Upper lobe of left lung (tissue), 6 donors: ENCODE data around the gene APBB1IP. TPM values are rescaled to one million over a fixed set of nuclear protein-coding genes. Genes with fewer than 3 reads are reported as not detected.
"Not testable (repeated sequence)": the region's sequence is repeated elsewhere in the genome, so short reads cannot be mapped to it uniquely, and the experiment has no call there.

Experiments used
- ATAC-seq, 2 donors: fragments of 200-7000 bp; cut with Tn5 transposase; one replicate each; pipeline ENCODE4 v1.9.1; 2022; ENCODE audit warnings: mild to moderate bottlenecking in 2 of 2, moderate library complexity in 2 of 2; ENCODE audit not compliant: low FRiP score in 2 of 2
- DNase-seq, 2 donors: peaks; one replicate each; pipeline ENCODE4 v3.0.0-alpha.2; 2019 to 2020
- H3K27ac ChIP-seq, 4 donors: fragments of 200-600 bp; sonication (generic); one replicate each; pipeline ENCODE4 v1.5.1; 2016 to 2019
- H3K27me3 ChIP-seq, 4 donors: fragments of 200-600 bp; sonication (generic); one replicate each; pipeline ENCODE4 v1.5.1; 2017 to 2019
- H3K36me3 ChIP-seq, 4 donors: fragments of 200-600 bp; sonication (generic); one replicate each; pipeline ENCODE4 v1.5.1; 2016 to 2019
- H3K4me1 ChIP-seq, 4 donors: fragments of 200-600 bp; sonication (generic); one replicate each; pipeline ENCODE4 v1.5.1; 2018 to 2019
- H3K4me3 ChIP-seq, 4 donors: fragments of 200-600 bp; sonication (generic); one replicate each; pipeline ENCODE4 v1.5.1; 2017 to 2019; ENCODE audit warnings: mild to moderate bottlenecking in 2 of 4, moderate library complexity in 1 of 4
- H3K9me3 ChIP-seq, 4 donors: fragments of 200-600 bp; sonication (generic); one replicate each; pipeline ENCODE4 v1.5.1; 2018 to 2019
- EP300 ChIP-seq, 4 donors: sonication (generic); formaldehyde crosslinking; IDR thresholded peaks; one replicate each; pipeline ENCODE4 v1.5.1; 2017; ENCODE audit warnings: antibody characterized with exemption in 4 of 4, control low read depth in 2 of 4
- POLR2A ChIP-seq, 4 donors: fragments of 450-650 bp; IDR thresholded peaks; one replicate each; pipeline ENCODE4 v1.5.1; 2016 to 2017; ENCODE audit warnings: antibody characterized with exemption in 4 of 4, mild to moderate bottlenecking in 2 of 4
- POLR2AphosphoS5 ChIP-seq, 2 donors: sonication (generic); formaldehyde crosslinking; IDR thresholded peaks; one replicate each; pipeline ENCODE4 v1.5.1; 2017; ENCODE audit warnings: antibody characterized with exemption in 2 of 2
- WGBS, 2 donors: methylation state at CpG; one replicate each; pipeline ENCODE4 v1.1.5; 2017 to 2018; 5-methylcytosine and 5-hydroxymethylcytosine counted together
- total RNA-seq, 6 donors: library from RNA; depleted of rRNA in 4 of 6; stranded (reverse); fragments of >200 nt in 4 of 6; gene quantifications; one replicate each; pipeline versions ENCODE4 v1.1.0 to v1.2.1, GENCODE V29; 2016 to 2021
- TF ChIP-seq, protein P1 (sequence below), 6 experiments: fragments of 450-650 bp in 4 of 6; fragments of 200-600 bp in 2 of 6; sonication (generic) in 2 of 6; IDR thresholded peaks; one replicate each; pipeline ENCODE4 v1.5.1; 2016 to 2019; ENCODE audit warnings: antibody characterized with exemption in 6 of 6
- donor health status: DM: no; HTN: no; CAD: no; lungs with moderate emphysema.
- donor health status: DM: no; HTN: yes; CAD: no; lungs with severe emphysema.

APBB1IP gene
- total RNA-seq, 6 donors from 2014 or later, result 15.8 to 45.1 (median 31.3) TPM

GRCh38 chr10:26499426-26499825, 61.3 kb downstream of the APBB1IP start:
- Histone ChIP-seq H3K27me3 (no peaks in the 10 kb centered on the region), H3K4me3 (no peak overlapping the region), H3K36me3 (peaks cover 0 to 4% (median 0%) of the 10 kb centered on the region in 4 donors), H3K4me1 (no peaks in the 10 kb centered on the region), H3K9me3 (no peaks in the 10 kb centered on the region), H3K27ac (no peak overlapping the region)
- ATAC-seq, result no peak
- DNase-seq, result no peak
- TF ChIP-seq POLR2A (IDR thresholded peaks at IDR 0.05), result no peak
- no peak for TF ChIP-seq POLR2AphosphoS5 (IDR thresholded peaks at IDR 0.05)

- TF ChIP-seq, protein P1, sequence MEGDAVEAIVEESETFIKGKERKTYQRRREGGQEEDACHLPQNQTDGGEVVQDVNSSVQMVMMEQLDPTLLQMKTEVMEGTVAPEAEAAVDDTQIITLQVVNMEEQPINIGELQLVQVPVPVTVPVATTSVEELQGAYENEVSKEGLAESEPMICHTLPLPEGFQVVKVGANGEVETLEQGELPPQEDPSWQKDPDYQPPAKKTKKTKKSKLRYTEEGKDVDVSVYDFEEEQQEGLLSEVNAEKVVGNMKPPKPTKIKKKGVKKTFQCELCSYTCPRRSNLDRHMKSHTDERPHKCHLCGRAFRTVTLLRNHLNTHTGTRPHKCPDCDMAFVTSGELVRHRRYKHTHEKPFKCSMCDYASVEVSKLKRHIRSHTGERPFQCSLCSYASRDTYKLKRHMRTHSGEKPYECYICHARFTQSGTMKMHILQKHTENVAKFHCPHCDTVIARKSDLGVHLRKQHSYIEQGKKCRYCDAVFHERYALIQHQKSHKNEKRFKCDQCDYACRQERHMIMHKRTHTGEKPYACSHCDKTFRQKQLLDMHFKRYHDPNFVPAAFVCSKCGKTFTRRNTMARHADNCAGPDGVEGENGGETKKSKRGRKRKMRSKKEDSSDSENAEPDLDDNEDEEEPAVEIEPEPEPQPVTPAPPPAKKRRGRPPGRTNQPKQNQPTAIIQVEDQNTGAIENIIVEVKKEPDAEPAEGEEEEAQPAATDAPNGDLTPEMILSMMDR (IDR thresholded peaks at IDR 0.05), result no peak
- no peak for TF ChIP-seq POLR2A (IDR thresholded peaks at IDR 0.05)
- no peak for TF ChIP-seq POLR2AphosphoS5 (IDR thresholded peaks at IDR 0.05)
- TF ChIP-seq EP300 (IDR thresholded peaks at IDR 0.05), result no peak
- Histone ChIP-seq H3K27me3 (no peaks in the 10 kb centered on the region), H3K4me1 (no peaks in the 10 kb centered on the region), H3K36me3 (peaks cover 0 to 4% (median 0%) of the 10 kb centered on the region in 4 donors), H3K27ac (peak overlapping the region in 1 of 4 donors; percentile 38), H3K4me3 (no peak overlapping the region), H3K9me3 (no peaks in the 10 kb centered on the region)
- no peak for DNase-seq
- WGBS, 2 donors, result 76 to 83% methylated on average over 6 of the region's 6 CpGs
- peak in 1 of 2 donors; percentile 38 for ATAC-seq
Observed at GRCh38 chr10:26502986-26503385, 64.8 kb downstream of the APBB1IP start.

DNA sequence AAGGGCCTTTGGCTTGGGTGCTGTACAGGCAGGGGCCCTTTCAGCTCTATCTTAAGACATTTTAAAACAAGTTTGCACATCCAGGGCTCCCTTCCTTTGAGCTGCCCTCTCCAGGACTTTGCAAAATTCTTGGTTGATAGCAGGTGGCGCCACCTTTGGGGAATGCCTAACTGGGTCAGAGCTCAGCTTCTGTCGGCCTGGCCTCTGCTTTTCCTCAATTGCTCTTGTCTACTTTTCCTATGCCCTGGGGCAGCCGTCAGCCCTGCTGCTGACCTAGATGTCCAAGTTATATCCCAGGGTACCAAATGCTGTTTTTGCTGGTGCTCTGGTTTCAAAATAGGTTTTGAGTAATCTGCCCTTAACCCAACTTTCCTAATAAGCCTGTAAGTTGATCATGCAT, 65.8 kb downstream of the APBB1IP start:
- 57 to 58% methylated on average over 3 of the region's 3 CpGs for WGBS, 2 donors
- Histone ChIP-seq H3K4me1 (no peaks in the 10 kb centered on the region), H3K36me3 (no peaks in the 10 kb centered on the region), H3K4me3 (no peak overlapping the region), H3K27me3 (no peaks in the 10 kb centered on the region), H3K9me3 (no peaks in the 10 kb centered on the region), H3K27ac (no peak overlapping the region)
- no peak for ATAC-seq
- TF ChIP-seq POLR2A (IDR thresholded peaks at IDR 0.05), result no peak
- TF ChIP-seq, protein P1 (IDR thresholded peaks at IDR 0.05), result no peak
- TF ChIP-seq POLR2AphosphoS5 (IDR thresholded peaks at IDR 0.05), result no peak
- TF ChIP-seq EP300 (IDR thresholded peaks at IDR 0.05), result no peak
- no peak for DNase-seq

DNA sequence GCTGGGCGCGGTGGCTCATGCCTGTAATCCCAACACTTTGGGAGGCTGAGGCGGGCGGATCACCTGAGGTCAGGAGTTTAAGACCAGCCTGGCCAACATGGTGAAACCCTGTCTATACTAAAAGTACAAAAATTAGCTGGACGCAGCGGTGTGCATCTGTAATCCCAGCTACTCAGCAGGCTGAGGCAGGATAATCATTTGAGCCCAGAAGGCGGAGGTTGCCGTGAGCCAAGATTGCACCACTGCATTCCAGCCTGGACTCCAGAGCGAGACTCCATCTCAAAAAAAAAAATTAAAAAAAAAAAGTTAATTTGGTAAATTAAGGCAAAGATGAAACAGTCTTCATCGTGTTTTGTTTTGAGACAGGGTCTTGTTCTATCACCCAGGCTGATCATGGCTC, 66.3 kb downstream of the APBB1IP start:
- ATAC-seq, H3K27me3 ChIP-seq, H3K36me3 ChIP-seq, H3K27ac ChIP-seq, H3K9me3 ChIP-seq, DNase-seq, H3K4me1 ChIP-seq, H3K4me3 ChIP-seq: not testable (repeated sequence)
- WGBS, 2 donors, result 91 to 95% methylated on average over 10 of the region's 10 CpGs

DNA sequence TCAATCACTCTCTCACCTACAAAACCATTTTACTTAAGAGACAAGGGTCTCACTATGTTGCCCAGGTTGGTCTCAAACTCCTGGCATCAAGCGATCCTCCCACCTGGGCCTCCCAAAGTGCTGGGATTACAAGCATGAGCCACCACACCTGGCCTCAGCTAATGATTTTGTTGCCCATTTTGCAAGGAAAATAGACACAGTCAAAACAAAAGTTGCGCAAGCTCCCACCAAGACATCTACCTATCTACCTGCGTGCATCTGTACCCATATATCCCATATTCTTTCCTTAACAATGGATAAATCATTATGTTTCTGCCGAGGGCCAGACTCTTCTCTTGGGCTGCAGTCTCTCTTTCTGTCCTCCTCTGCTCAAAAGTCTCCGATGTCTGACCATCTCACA, 67.3 kb downstream of the APBB1IP start:
- Histone ChIP-seq H3K4me1 (no peaks in the 10 kb centered on the region), H3K9me3 (no peaks in the 10 kb centered on the region), H3K36me3 (no peaks in the 10 kb centered on the region), H3K4me3 (no peak overlapping the region), H3K27ac (no peak overlapping the region), H3K27me3 (no peaks in the 10 kb centered on the region)
- WGBS, 2 donors, result 84 to 95% methylated on average over 5 of the region's 5 CpGs
- DNase-seq (no peak), ATAC-seq (no peak)
- TF ChIP-seq EP300 (IDR thresholded peaks at IDR 0.05) (no peak), POLR2A (IDR thresholded peaks at IDR 0.05) (no peak), POLR2AphosphoS5 (IDR thresholded peaks at IDR 0.05) (no peak)
- TF ChIP-seq, protein P1 (IDR thresholded peaks at IDR 0.05), result no peak

GRCh38 chr10:26506736-26507135, 68.6 kb downstream of the APBB1IP start:
- Histone ChIP-seq H3K27me3 (no peaks in the 10 kb centered on the region), H3K36me3 (peaks cover 0 to 1% (median 0%) of the 10 kb centered on the region in 4 donors), H3K4me1 (no peaks in the 10 kb centered on the region), H3K4me3 (no peak overlapping the region), H3K27ac (no peak overlapping the region), H3K9me3 (no peaks in the 10 kb centered on the region)
- DNase-seq (peak in 1 of 2 donors; percentile 17), ATAC-seq (no peak)
- 78% methylated on average over 3 of the region's 3 CpGs for WGBS, 2 donors
- TF ChIP-seq POLR2A (IDR thresholded peaks at IDR 0.05), result no peak
- TF ChIP-seq, protein P1 (IDR thresholded peaks at IDR 0.05), result no peak
- TF ChIP-seq EP300 (IDR thresholded peaks at IDR 0.05), result no peak
- TF ChIP-seq POLR2AphosphoS5 (IDR thresholded peaks at IDR 0.05), result no peak
